Stomach (tissue), 4 donors: ENCODE measurements around the gene SERTAD3.

Source experiments
- POLR2A ChIP-seq, 4 donors: fragments of 450-650 bp; IDR thresholded peaks; one replicate each; pipeline ENCODE4 v1.6.1; 2016; ENCODE audit warnings: antibody characterized with exemption in 4 of 4, control low read depth in 2 of 4, mild to moderate bottlenecking in 1 of 4, moderate library complexity in 1 of 4
- TF ChIP-seq, protein P1 (sequence below), 7 experiments: fragments of 450-650 bp in 4 of 7; fragments of 200-600 bp in 3 of 7; sonication (generic) in 3 of 7; IDR thresholded peaks; one replicate each; pipeline ENCODE4 v1.5.1; 2016 to 2019; ENCODE audit warnings: antibody characterized with exemption in 7 of 7, control low read depth in 2 of 7, mild to moderate bottlenecking in 1 of 7

DNA sequence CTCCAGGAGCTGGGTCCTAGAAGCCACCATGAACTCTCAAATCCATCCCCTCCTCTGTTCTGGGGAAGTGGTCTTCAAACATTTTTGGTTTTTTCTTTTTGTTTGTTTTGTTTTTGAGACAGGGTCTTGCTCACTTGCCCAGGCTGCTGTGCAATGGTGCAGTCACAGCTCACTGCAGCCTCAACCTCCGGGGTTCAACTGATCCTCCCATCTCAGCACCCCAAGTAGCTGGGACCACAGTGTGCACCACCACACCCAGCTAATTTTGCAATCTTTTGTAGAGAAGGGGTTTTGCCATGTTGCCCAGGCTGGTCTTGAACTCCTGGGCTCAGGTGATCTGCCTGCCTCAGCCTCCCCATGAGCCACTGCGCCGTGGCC lies 14.5 kb upstream of the SERTAD3 start:
- TF ChIP-seq POLR2A (IDR thresholded peaks at IDR 0.05): no peak
- TF ChIP-seq, protein P1, sequence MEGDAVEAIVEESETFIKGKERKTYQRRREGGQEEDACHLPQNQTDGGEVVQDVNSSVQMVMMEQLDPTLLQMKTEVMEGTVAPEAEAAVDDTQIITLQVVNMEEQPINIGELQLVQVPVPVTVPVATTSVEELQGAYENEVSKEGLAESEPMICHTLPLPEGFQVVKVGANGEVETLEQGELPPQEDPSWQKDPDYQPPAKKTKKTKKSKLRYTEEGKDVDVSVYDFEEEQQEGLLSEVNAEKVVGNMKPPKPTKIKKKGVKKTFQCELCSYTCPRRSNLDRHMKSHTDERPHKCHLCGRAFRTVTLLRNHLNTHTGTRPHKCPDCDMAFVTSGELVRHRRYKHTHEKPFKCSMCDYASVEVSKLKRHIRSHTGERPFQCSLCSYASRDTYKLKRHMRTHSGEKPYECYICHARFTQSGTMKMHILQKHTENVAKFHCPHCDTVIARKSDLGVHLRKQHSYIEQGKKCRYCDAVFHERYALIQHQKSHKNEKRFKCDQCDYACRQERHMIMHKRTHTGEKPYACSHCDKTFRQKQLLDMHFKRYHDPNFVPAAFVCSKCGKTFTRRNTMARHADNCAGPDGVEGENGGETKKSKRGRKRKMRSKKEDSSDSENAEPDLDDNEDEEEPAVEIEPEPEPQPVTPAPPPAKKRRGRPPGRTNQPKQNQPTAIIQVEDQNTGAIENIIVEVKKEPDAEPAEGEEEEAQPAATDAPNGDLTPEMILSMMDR (IDR thresholded peaks at IDR 0.05): no peak
